Bronchial epithelial cell (primary cell): ENCODE data around the gene WNK2. TPM values are rescaled to one million over a fixed set of nuclear protein-coding genes. Genes with fewer than 3 reads are reported as not detected.

ENCODE experiments used
- DNase-seq: peaks from one replicate; pipeline ENCODE4 v3.0.0-alpha.2; 2010; ENCODE audit warnings: low read depth
- FAIRE-seq: peaks from 2 replicates; lab custom pipeline; 2011; peaks lifted over from hg19 to GRCh38; lab: Jason Lieb, UNC
- H3K27me3 ChIP-seq: 2 replicates; pipeline ENCODE4 v1.5.1; 2011; ENCODE audit warnings: low read length; ENCODE audit not compliant: control insufficient read depth, insufficient read depth
- H3K36me3 ChIP-seq: 2 replicates; pipeline ENCODE4 v1.5.1; 2011; ENCODE audit warnings: low read length; ENCODE audit not compliant: control insufficient read depth, insufficient read depth
- H3K4me3 ChIP-seq: 2 replicates; pipeline ENCODE4 v1.5.1; 2011; ENCODE audit warnings: mild to moderate bottlenecking, low read depth, low read length, control low read depth
- CTCF ChIP-seq: IDR thresholded peaks from 2 replicates; pipeline ENCODE4 v1.5.1; 2011; ENCODE audit warnings: mild to moderate bottlenecking, moderate library complexity, low read length, control low read depth, inconsistent platforms; ENCODE audit not compliant: insufficient read depth, severe bottlenecking
- total RNA-seq: library from RNA; depleted of rRNA; stranded (reverse); fragments of >200 nt; gene quantifications from 2 replicates; pipeline ENCODE4 v1.2.1, GENCODE V29; 2014

The WNK2 gene
- total RNA-seq, 1 donor from 2014 or later = under 0.01 TPM

GRCh38 chr9:93228453-93228852, 44.5 kb downstream of the WNK2 start:
- TF ChIP-seq CTCF = no peak
- FAIRE-seq = no peak
- Histone ChIP-seq H3K27me3 (peaks cover 12% of the 10 kb centered on the region), H3K4me3 (no peak overlapping the region), H3K36me3 (no peaks in the 10 kb centered on the region)
- DNase-seq = no peak

GRCh38 chr9:93229636-93230035, 45.7 kb downstream of the WNK2 start:
- FAIRE-seq (no peak), DNase-seq (no peak)
- Histone ChIP-seq H3K27me3 (peaks cover 19% of the 10 kb centered on the region), H3K36me3 (no peaks in the 10 kb centered on the region), H3K4me3 (no peak overlapping the region)
- TF ChIP-seq CTCF = no peak

- no peak for TF ChIP-seq CTCF
- Histone ChIP-seq H3K4me3 (no peak overlapping the region), H3K36me3 (no peaks in the 10 kb centered on the region), H3K27me3 (peaks cover 19% of the 10 kb centered on the region)
- no peak for DNase-seq
- FAIRE-seq = no peak
Observed at GRCh38 chr9:93230185-93230584, 46.2 kb downstream of the WNK2 start.

GRCh38 chr9:93230601-93231000, 46.7 kb downstream of the WNK2 start:
- DNase-seq (no peak), FAIRE-seq (no peak)
- no peak for TF ChIP-seq CTCF
- Histone ChIP-seq H3K36me3 (no peaks in the 10 kb centered on the region), H3K4me3 (no peak overlapping the region), H3K27me3 (peaks cover 19% of the 10 kb centered on the region)

- H3K36me3 ChIP-seq = no peaks in the 10 kb centered on the region
- no peak overlapping the region for H3K4me3 ChIP-seq
- H3K27me3 ChIP-seq = peaks cover 19% of the 10 kb centered on the region
- no peak for TF ChIP-seq CTCF
- no peak for FAIRE-seq
- no peak for DNase-seq
Observed at GRCh38 chr9:93231121-93231694, 47.3 kb downstream of the WNK2 start.

- FAIRE-seq (no peak), DNase-seq (no peak)
- H3K27me3 ChIP-seq = peaks cover 20% of the 10 kb centered on the region
- TF ChIP-seq CTCF = no peak
- no peaks in the 10 kb centered on the region for H3K36me3 ChIP-seq
- no peak overlapping the region for H3K4me3 ChIP-seq
Observed at GRCh38 chr9:93231716-93232115, 47.8 kb downstream of the WNK2 start.
